ENCODE measurements around the gene HPCAL1.

The HPCAL1 gene

DNA sequence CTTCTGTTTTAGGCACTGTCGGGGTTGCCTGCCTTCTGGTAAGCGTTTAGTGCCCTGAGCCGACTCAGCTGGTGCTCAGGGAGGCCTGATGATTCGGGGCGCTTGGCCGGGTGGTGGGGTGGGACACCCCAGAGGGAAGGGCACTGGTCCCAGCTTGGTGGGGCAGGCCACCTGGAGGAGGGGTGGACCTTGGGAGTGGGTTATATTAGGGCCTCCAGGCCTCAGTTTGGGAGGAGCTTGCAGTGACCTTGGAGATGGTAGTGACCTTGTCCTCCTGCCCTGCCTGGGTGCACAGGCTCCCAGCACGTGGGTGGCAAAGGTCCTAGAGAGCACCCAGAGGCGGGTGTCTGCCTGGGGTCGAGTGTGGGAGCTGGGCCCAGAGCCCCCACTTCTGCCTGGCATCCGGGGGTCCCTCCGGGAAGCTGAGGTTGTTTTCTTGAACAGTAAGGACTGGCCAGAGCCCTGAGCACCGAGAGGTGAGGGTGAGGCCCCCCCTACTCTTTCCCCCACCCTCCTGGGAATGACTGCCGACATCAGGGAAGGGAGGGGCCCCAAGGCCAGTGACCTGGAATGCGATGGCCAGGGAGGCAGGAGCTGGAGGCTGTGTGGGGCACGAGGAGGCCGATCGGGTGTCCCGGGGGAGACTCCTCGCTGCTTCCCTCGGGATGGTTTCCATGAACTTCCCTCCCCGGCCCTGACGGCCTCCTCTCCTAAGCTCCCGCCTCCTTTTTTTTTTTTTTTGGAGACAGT lies 61.3 kb downstream of the HPCAL1 start:
- no peak for DNase-seq (ENCODE audit: low spot score)
- Histone ChIP-seq H3K4me3 (no peak overlapping the region), H3K27ac (no peak overlapping the region)
- TF ChIP-seq CTCF (IDR thresholded peaks at IDR 0.05): no peak

DNA sequence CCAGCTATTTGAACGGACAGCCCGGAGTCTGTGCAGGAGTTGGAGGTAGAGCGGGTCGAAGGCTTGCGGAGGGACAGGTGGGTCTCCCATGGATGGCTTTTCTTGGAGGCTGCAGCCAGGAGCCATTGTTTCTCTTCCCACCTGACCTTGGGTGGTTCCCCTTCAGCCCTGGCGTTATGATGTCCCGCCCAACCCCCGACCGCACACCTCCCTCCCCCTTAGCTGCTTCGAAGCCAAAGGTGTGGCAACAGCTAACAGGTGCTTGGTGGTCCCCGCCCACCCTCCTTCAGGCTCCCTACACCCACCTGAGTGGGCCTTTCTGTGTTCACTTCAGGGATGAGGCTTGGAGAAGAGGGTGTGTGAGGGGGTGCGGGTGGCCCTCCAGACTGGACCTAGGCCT lies 62.7 kb downstream of the HPCAL1 start:
- Histone ChIP-seq H3K4me3 (no peak overlapping the region), H3K27ac (no peak overlapping the region)
- no peak for TF ChIP-seq CTCF (IDR thresholded peaks at IDR 0.05)
- DNase-seq (ENCODE audit: low spot score): no peak

DNA sequence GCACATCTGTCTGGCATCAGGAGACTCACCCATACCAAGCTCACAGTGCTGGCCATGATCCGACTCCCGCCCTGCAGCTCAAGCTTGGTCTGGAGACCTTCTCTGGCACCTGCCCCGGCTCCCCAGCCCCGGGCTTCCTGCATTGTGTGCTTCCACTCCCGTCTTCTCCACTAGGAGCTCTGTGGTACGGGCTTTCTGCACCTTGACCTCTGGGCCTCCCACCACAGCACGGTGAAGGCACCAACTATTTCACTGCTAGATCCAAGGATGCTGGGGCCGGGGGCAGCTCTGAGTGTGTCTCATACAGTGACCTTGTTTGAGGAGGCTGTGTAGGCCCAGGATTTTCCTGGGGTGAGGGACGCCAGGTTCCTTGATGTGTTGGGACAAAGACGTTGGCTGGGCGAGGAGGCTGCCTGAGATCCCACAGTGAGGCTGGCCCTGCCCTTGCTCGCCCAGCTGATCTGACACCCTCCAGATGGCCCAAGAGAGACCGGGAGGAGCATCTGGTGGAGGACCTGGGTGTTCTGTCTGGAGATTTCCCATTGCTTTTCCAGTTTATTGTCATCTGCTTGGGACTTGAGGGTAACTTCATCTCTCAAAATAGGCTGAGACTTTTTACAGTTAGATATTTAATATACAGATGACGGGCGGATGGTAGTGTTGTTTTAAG lies 64.0 kb downstream of the HPCAL1 start:
- no peak for TF ChIP-seq CTCF (IDR thresholded peaks at IDR 0.05)
- DNase-seq (ENCODE audit: low spot score): no peak
- Histone ChIP-seq H3K4me3 (no peak overlapping the region), H3K27ac (no peak overlapping the region)

GRCh38 chr2:10367472-10368439 lies 65.1 kb downstream of the HPCAL1 start:
- H3K27ac ChIP-seq: no peak overlapping the region
- DNase-seq (ENCODE audit: low spot score): no peak
- no peak for TF ChIP-seq CTCF (IDR thresholded peaks at IDR 0.05)
- H3K4me3 ChIP-seq: no peak overlapping the region

- TF ChIP-seq CTCF (IDR thresholded peaks at IDR 0.05): no peak
- no peak overlapping the region for H3K27ac ChIP-seq
- DNase-seq (ENCODE audit: low spot score): no peak
- no peak overlapping the region for H3K4me3 ChIP-seq
Observed at GRCh38 chr2:10368491-10369231, 66.0 kb downstream of the HPCAL1 start.
